GM23338 (cell line): ENCODE measurements around the gene ZXDC.

Experiments used
- CREB1 ChIP-seq: fragments of 250-450 bp; sonication (Bioruptor Pico); IDR thresholded peaks from 2 replicates; pipeline ENCODE4 v1.5.0; 2020; ENCODE audit warnings: low read depth, mild to moderate bottlenecking, moderate library complexity
- EZH2 ChIP-seq: fragments of 200-600 bp; sonication (generic); IDR thresholded peaks from one replicate; pipeline ENCODE4 v1.8.0; 2017; ENCODE audit warnings: antibody characterized with exemption, mild to moderate bottlenecking, low read depth; ENCODE audit not compliant: unreplicated experiment
- EZH2phosphoT487 ChIP-seq: fragments of 200-600 bp; sonication (generic); IDR thresholded peaks from one replicate; pipeline ENCODE4 v1.8.1; 2018; ENCODE audit warnings: antibody characterized with exemption; ENCODE audit not compliant: unreplicated experiment
- JUNB ChIP-seq: IDR thresholded peaks from one replicate; pipeline ENCODE4 v1.6.1; 2016; ENCODE audit warnings: antibody characterized with exemption; ENCODE audit not compliant: unreplicated experiment
- POLR2AphosphoS5 ChIP-seq: IDR thresholded peaks from 2 replicates; pipeline ENCODE4 v1.6.1; 2016; ENCODE audit warnings: antibody characterized with exemption, low read depth
- STAT1 ChIP-seq: IDR thresholded peaks from one replicate; pipeline ENCODE4 v1.6.1; 2016; ENCODE audit warnings: antibody characterized with exemption; ENCODE audit not compliant: unreplicated experiment
- ZNF114 ChIP-seq: fragments of 250-450 bp; sonication (Bioruptor Pico); IDR thresholded peaks from 2 replicates; pipeline ENCODE4 v1.5.0; 2020; ENCODE audit warnings: mild to moderate bottlenecking, moderate library complexity
- ZNF331 ChIP-seq: fragments of 250-450 bp; sonication (Bioruptor Pico); IDR thresholded peaks from 2 replicates; pipeline ENCODE4 v1.5.0; 2020; ENCODE audit warnings: low read depth, mild to moderate bottlenecking, moderate library complexity
- TF ChIP-seq, protein P1 (sequence below), 2 experiments: fragments of 200-600 bp in 1 of 2; sonication (generic) in 1 of 2; conservative IDR thresholded peaks; 2 replicates each; pipeline versions ENCODE4 v1.5.1 to v1.6.1; 2016 to 2017; ENCODE audit warnings: antibody characterized with exemption in 2 of 2, low read depth in 2 of 2, mild to moderate bottlenecking in 2 of 2, moderate library complexity in 1 of 2
- TF ChIP-seq, protein P2 (sequence below): fragments of 250-450 bp; sonication (Bioruptor Pico); IDR thresholded peaks from 2 replicates; pipeline ENCODE4 v1.5.0; 2020; ENCODE audit warnings: mild to moderate bottlenecking, moderate library complexity
- TF ChIP-seq, protein P3 (sequence below): IDR thresholded peaks from 2 replicates; pipeline ENCODE4 v1.6.1; 2016; ENCODE audit warnings: antibody characterized with exemption
- TF ChIP-seq, protein P4 (sequence below): IDR thresholded peaks from one replicate; pipeline ENCODE4 v1.6.1; 2018; ENCODE audit warnings: antibody characterized with exemption; ENCODE audit not compliant: unreplicated experiment

DNA sequence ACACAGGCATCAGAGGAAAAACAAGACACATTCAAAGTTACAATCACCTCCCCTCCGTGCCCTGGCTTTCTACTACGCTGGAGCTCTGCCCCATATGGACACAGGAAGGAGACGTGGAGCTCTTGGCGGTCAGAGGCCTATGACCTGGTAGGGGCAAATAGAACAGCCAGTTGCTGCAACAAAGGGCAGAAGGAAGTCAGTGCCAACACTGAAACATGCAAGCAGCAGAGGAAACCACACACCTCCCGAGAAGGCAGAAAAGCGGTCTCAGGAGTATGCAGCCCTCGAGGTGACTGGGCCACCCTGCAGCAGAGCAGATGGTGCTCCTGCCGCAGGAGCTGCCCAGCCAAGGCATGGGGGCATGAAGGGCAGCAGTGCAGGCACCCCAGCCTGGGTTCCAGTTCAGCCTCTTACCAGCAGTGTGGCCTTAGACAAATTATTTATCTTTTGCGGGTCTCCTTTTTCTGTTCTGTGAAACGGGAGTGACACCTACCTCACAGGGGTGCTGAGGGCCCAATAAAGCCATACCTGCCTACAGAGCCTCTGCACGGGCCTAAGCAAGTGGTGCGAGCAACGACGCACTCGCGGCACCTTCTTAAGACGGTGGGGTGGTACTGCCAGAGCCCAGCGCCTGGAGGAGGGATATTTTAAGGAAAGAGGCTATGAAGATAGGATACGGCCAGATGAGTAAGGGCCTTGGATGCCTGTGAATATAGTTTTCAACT lies 8.6 kb downstream of the ZXDC start:
- TF ChIP-seq, protein P1, sequence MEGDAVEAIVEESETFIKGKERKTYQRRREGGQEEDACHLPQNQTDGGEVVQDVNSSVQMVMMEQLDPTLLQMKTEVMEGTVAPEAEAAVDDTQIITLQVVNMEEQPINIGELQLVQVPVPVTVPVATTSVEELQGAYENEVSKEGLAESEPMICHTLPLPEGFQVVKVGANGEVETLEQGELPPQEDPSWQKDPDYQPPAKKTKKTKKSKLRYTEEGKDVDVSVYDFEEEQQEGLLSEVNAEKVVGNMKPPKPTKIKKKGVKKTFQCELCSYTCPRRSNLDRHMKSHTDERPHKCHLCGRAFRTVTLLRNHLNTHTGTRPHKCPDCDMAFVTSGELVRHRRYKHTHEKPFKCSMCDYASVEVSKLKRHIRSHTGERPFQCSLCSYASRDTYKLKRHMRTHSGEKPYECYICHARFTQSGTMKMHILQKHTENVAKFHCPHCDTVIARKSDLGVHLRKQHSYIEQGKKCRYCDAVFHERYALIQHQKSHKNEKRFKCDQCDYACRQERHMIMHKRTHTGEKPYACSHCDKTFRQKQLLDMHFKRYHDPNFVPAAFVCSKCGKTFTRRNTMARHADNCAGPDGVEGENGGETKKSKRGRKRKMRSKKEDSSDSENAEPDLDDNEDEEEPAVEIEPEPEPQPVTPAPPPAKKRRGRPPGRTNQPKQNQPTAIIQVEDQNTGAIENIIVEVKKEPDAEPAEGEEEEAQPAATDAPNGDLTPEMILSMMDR (conservative IDR thresholded peaks at IDR 0.05; ENCODE audit: low read depth in 2 of 2), result no peak
- TF ChIP-seq POLR2AphosphoS5 (no peak), EZH2phosphoT487 (no peak), CREB1 (no peak), EZH2 (no peak), STAT1 (no peak), JUNB (no peak), ZNF331 (CRISPR knock-in tag) (no peak), ZNF114 (no peak)
- TF ChIP-seq, protein P2, sequence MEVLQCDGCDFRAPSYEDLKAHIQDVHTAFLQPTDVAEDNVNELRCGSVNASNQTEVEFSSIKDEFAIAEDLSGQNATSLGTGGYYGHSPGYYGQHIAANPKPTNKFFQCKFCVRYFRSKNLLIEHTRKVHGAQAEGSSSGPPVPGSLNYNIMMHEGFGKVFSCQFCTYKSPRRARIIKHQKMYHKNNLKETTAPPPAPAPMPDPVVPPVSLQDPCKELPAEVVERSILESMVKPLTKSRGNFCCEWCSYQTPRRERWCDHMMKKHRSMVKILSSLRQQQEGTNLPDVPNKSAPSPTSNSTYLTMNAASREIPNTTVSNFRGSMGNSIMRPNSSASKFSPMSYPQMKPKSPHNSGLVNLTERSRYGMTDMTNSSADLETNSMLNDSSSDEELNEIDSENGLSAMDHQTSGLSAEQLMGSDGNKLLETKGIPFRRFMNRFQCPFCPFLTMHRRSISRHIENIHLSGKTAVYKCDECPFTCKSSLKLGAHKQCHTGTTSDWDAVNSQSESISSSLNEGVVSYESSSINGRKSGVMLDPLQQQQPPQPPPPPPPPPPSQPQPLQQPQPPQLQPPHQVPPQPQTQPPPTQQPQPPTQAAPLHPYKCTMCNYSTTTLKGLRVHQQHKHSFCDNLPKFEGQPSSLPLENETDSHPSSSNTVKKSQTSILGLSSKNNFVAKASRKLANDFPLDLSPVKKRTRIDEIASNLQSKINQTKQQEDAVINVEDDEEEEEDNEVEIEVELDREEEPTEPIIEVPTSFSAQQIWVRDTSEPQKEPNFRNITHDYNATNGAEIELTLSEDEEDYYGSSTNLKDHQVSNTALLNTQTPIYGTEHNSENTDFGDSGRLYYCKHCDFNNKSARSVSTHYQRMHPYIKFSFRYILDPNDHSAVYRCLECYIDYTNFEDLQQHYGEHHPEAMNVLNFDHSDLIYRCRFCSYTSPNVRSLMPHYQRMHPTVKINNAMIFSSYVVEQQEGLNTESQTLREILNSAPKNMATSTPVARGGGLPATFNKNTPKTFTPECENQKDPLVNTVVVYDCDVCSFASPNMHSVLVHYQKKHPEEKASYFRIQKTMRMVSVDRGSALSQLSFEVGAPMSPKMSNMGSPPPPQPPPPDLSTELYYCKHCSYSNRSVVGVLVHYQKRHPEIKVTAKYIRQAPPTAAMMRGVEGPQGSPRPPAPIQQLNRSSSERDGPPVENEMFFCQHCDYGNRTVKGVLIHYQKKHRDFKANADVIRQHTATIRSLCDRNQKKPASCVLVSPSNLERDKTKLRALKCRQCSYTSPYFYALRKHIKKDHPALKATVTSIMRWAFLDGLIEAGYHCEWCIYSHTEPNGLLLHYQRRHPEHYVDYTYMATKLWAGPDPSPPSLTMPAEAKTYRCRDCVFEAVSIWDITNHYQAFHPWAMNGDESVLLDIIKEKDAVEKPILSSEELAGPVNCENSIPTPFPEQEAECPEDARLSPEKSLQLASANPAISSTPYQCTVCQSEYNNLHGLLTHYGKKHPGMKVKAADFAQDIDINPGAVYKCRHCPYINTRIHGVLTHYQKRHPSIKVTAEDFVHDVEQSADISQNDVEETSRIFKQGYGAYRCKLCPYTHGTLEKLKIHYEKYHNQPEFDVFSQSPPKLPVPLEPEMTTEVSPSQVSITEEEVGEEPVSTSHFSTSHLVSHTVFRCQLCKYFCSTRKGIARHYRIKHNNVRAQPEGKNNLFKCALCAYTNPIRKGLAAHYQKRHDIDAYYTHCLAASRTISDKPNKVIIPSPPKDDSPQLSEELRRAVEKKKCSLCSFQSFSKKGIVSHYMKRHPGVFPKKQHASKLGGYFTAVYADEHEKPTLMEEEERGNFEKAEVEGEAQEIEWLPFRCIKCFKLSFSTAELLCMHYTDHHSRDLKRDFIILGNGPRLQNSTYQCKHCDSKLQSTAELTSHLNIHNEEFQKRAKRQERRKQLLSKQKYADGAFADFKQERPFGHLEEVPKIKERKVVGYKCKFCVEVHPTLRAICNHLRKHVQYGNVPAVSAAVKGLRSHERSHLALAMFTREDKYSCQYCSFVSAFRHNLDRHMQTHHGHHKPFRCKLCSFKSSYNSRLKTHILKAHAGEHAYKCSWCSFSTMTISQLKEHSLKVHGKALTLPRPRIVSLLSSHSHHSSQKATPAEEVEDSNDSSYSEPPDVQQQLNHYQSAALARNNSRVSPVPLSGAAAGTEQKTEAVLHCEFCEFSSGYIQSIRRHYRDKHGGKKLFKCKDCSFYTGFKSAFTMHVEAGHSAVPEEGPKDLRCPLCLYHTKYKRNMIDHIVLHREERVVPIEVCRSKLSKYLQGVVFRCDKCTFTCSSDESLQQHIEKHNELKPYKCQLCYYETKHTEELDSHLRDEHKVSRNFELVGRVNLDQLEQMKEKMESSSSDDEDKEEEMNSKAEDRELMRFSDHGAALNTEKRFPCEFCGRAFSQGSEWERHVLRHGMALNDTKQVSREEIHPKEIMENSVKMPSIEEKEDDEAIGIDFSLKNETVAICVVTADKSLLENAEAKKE, result no peak
- TF ChIP-seq, protein P3, sequence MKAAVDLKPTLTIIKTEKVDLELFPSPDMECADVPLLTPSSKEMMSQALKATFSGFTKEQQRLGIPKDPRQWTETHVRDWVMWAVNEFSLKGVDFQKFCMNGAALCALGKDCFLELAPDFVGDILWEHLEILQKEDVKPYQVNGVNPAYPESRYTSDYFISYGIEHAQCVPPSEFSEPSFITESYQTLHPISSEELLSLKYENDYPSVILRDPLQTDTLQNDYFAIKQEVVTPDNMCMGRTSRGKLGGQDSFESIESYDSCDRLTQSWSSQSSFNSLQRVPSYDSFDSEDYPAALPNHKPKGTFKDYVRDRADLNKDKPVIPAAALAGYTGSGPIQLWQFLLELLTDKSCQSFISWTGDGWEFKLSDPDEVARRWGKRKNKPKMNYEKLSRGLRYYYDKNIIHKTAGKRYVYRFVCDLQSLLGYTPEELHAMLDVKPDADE, result no peak
- TF ChIP-seq, protein P4, sequence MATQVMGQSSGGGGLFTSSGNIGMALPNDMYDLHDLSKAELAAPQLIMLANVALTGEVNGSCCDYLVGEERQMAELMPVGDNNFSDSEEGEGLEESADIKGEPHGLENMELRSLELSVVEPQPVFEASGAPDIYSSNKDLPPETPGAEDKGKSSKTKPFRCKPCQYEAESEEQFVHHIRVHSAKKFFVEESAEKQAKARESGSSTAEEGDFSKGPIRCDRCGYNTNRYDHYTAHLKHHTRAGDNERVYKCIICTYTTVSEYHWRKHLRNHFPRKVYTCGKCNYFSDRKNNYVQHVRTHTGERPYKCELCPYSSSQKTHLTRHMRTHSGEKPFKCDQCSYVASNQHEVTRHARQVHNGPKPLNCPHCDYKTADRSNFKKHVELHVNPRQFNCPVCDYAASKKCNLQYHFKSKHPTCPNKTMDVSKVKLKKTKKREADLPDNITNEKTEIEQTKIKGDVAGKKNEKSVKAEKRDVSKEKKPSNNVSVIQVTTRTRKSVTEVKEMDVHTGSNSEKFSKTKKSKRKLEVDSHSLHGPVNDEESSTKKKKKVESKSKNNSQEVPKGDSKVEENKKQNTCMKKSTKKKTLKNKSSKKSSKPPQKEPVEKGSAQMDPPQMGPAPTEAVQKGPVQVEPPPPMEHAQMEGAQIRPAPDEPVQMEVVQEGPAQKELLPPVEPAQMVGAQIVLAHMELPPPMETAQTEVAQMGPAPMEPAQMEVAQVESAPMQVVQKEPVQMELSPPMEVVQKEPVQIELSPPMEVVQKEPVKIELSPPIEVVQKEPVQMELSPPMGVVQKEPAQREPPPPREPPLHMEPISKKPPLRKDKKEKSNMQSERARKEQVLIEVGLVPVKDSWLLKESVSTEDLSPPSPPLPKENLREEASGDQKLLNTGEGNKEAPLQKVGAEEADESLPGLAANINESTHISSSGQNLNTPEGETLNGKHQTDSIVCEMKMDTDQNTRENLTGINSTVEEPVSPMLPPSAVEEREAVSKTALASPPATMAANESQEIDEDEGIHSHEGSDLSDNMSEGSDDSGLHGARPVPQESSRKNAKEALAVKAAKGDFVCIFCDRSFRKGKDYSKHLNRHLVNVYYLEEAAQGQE, result no peak
